ENCODE data around the gene HGD.
"Not testable (repeated sequence)": the region's sequence is repeated elsewhere in the genome, so short reads cannot be mapped to it uniquely, and the experiment has no call there.

HGD gene

GRCh38 chr3:120636795-120637401 lies 45.1 kb downstream of the HGD start:
- no peak for DNase-seq

- DNase-seq = no peak
These were observed 47.5 kb downstream of the HGD start for GRCh38 chr3:120634539-120634938.

- DNase-seq = no peak
These were observed 56.9 kb downstream of the HGD start for GRCh38 chr3:120625159-120625586.

- no peak for DNase-seq
These were observed 58.3 kb downstream of the HGD start for GRCh38 chr3:120623727-120624093.

GRCh38 chr3:120622870-120623726 lies 58.9 kb downstream of the HGD start:
- DNase-seq = no peak

- no peak for DNase-seq
These were observed 59.6 kb downstream of the HGD start for GRCh38 chr3:120622457-120622856.

GRCh38 chr3:120616745-120617144 lies 65.3 kb downstream of the HGD start:
- DNase-seq = not testable (repeated sequence)

GRCh38 chr3:120615847-120616609 lies 66.0 kb downstream of the HGD start:
- peak; percentile 79 for DNase-seq

- DNase-seq = no peak
These were observed 67.3 kb downstream of the HGD start for GRCh38 chr3:120614765-120615164.

- no peak for DNase-seq
These were observed 73.5 kb downstream of the HGD start for GRCh38 chr3:120608506-120608905.

GRCh38 chr3:120604784-120605183 lies 77.3 kb downstream of the HGD start:
- no peak for DNase-seq

GRCh38 chr3:120604382-120604781 lies 77.7 kb downstream of the HGD start:
- DNase-seq = no peak

GRCh38 chr3:120602682-120603081 lies 79.4 kb downstream of the HGD start:
- no peak for DNase-seq

- DNase-seq = no peak
These were observed 80.5 kb downstream of the HGD start for GRCh38 chr3:120601554-120601953.

GRCh38 chr3:120599211-120599610 lies 82.8 kb downstream of the HGD start:
- DNase-seq = no peak

GRCh38 chr3:120597445-120598049 lies 84.5 kb downstream of the HGD start:
- no peak for DNase-seq

GRCh38 chr3:120596853-120597223 lies 85.2 kb downstream of the HGD start:
- DNase-seq = no peak

GRCh38 chr3:120596116-120596852 lies 85.8 kb downstream of the HGD start, which contains the start of gene NDUFB4:
Gene NDUFB4 (plus strand): TSS chr3:120596336. CDS start chr3:120596360, 24 bp downstream.
- DNase-seq = peak; percentile 99

GRCh38 chr3:120595788-120596115 lies 86.3 kb downstream of the HGD start:
- DNase-seq = no peak

GRCh38 chr3:120587332-120587975 lies 94.6 kb downstream of the HGD start:
- no peak for DNase-seq
